Left lobe of liver (tissue), 2 donors: ENCODE results near the gene RNF121. TPM values are rescaled to one million over a fixed set of nuclear protein-coding genes. Genes with fewer than 3 reads are reported as not detected.

Experiments used
- ATAC-seq: fragments of 200-7000 bp; cut with Tn5 transposase; one replicate; pipeline ENCODE4 v1.9.1; 2020; ENCODE audit warnings: mild to moderate bottlenecking, moderate library complexity
- DNase-seq: peaks from one replicate; pipeline ENCODE4 v3.0.0-alpha.2; 2020; ENCODE audit warnings: low spot score
- total RNA-seq: library from RNA; stranded (reverse); gene quantifications from one replicate; pipeline ENCODE4 v1.2.1, GENCODE V29; 2021
- donor health status: DM: no; HTN: no; CAD: no; lungs with moderate emphysema.
- donor health status: DM: no; HTN: yes; CAD: no.

RNF121 gene
- total RNA-seq, 1 donor from 2014 or later, result 18.5 TPM

- ATAC-seq (no peak), DNase-seq (no peak)
These were observed 97.2 kb downstream of the RNF121 start for GRCh38 chr11:72026090-72026489.

GRCh38 chr11:72030472-72031045, 101.7 kb downstream of the RNF121 start:
- DNase-seq (no peak), ATAC-seq (peak; percentile 87)

GRCh38 chr11:72036687-72037086, 107.8 kb downstream of the RNF121 start:
- no peak for ATAC-seq
- DNase-seq, result no peak

GRCh38 chr11:72037554-72038311, 108.9 kb downstream of the RNF121 start:
- no peak for ATAC-seq
- DNase-seq, result no peak

GRCh38 chr11:72038491-72038890, 109.6 kb downstream of the RNF121 start:
- ATAC-seq, result peak; percentile 8
- DNase-seq, result no peak

- no peak for DNase-seq
- ATAC-seq, result no peak
These were observed 110.4 kb downstream of the RNF121 start for GRCh38 chr11:72039031-72039855.

- ATAC-seq, result no peak
- DNase-seq, result no peak
These were observed 111.1 kb downstream of the RNF121 start for GRCh38 chr11:72039856-72040401.

- ATAC-seq (peak; percentile 76), DNase-seq (peak; percentile 92)
These were observed 111.9 kb downstream of the RNF121 start for GRCh38 chr11:72040491-72041363.

- peak; percentile 79 for DNase-seq
- ATAC-seq, result peak; percentile 77
These were observed 112.7 kb downstream of the RNF121 start for GRCh38 chr11:72041364-72042063.

GRCh38 chr11:72042064-72042745, 113.4 kb downstream of the RNF121 start:
- no peak for ATAC-seq
- DNase-seq, result no peak

- ATAC-seq, result no peak
- no peak for DNase-seq
These were observed 117.0 kb downstream of the RNF121 start for GRCh38 chr11:72045849-72046248.

Other genes starting within 250 kb of the RNF121 start
- not detected for gene DEFB108B, start 95.8 kb upstream of the RNF121 start, total RNA-seq
- not detected for gene DEFB131B, start 50.6 kb upstream of the RNF121 start, total RNA-seq
- 3.4 TPM for gene XNDC1N, start 452 bp upstream of the RNF121 start, total RNA-seq
- 3.0 TPM for gene IL18BP, start 69.9 kb downstream of the RNF121 start, total RNA-seq
- 59.0 TPM for gene NUMA1, start 151.5 kb downstream of the RNF121 start, total RNA-seq
- gene LRRC51, start 151.8 kb downstream of the RNF121 start, total RNA-seq, result 7.6 TPM
- 32.5 TPM for gene LAMTOR1, start 174.3 kb downstream of the RNF121 start, total RNA-seq
- 0.43 TPM for gene TOMT, start 176.9 kb downstream of the RNF121 start, total RNA-seq
- gene ANAPC15, start 183.6 kb downstream of the RNF121 start, total RNA-seq, result 17.8 TPM
- 0.81 TPM for gene FOLR3, start 206.7 kb downstream of the RNF121 start, total RNA-seq